ENCODE results near the gene ATP4A. TPM values are rescaled to one million over a fixed set of nuclear protein-coding genes. Genes with fewer than 3 reads are reported as not detected.

ATP4A gene
- total RNA-seq, 2 donors from 2014 or later: 1.9 TPM; not detected in 1

DNA sequence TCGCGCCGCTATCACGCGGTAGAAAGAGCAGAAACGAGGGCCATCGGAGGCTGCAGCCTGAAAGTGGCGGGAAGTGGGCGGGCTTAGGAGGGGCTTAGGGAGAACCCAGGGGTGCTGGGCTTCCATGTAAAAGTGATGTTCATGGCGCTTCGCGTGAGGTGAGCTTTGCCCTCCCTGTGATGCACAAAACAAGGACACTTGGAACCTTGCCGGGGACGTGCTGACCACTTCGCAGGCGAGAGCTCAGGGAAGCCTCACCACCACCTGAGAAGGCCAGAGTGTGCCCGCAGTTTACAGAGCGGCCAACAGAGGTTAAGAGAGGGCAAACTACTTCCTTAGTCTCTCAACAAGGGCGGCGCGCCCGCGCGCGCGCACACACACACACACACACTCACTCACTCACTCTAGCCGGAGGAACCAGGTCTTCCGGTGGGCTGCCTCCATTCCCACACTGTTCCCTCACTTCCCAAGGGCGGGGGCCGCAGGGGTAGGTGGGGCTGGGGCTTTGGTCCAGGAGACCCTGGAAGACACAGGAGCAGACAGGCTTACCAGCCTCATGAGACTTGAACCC is 29.6 kb downstream of the ATP4A start:
- intact Hi-C loops (cut with DNase I): no loop called here
- Histone ChIP-seq H3K27ac (no peak overlapping the region), H3K9me3 (no peaks in the 10 kb centered on the region), H3K4me1 (replicated peaks) (no peaks in the 10 kb centered on the region), H3K4me3 (no peak overlapping the region), H3K27me3 (replicated peaks; ENCODE audit: insufficient read depth) (no peaks in the 10 kb centered on the region), H3K36me3 (no peaks in the 10 kb centered on the region)
- no peak for DNase-seq (ENCODE audit: low spot score)
- no peak for TF ChIP-seq POLR2A (IDR thresholded peaks at IDR 0.05)
- TF ChIP-seq, protein P1, sequence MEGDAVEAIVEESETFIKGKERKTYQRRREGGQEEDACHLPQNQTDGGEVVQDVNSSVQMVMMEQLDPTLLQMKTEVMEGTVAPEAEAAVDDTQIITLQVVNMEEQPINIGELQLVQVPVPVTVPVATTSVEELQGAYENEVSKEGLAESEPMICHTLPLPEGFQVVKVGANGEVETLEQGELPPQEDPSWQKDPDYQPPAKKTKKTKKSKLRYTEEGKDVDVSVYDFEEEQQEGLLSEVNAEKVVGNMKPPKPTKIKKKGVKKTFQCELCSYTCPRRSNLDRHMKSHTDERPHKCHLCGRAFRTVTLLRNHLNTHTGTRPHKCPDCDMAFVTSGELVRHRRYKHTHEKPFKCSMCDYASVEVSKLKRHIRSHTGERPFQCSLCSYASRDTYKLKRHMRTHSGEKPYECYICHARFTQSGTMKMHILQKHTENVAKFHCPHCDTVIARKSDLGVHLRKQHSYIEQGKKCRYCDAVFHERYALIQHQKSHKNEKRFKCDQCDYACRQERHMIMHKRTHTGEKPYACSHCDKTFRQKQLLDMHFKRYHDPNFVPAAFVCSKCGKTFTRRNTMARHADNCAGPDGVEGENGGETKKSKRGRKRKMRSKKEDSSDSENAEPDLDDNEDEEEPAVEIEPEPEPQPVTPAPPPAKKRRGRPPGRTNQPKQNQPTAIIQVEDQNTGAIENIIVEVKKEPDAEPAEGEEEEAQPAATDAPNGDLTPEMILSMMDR (IDR thresholded peaks at IDR 0.05): no peak
- TF ChIP-seq POLR2AphosphoS5 (IDR thresholded peaks at IDR 0.05): no peak
- WGBS: 4% methylated on average over 28 of the region's 30 CpGs

DNA sequence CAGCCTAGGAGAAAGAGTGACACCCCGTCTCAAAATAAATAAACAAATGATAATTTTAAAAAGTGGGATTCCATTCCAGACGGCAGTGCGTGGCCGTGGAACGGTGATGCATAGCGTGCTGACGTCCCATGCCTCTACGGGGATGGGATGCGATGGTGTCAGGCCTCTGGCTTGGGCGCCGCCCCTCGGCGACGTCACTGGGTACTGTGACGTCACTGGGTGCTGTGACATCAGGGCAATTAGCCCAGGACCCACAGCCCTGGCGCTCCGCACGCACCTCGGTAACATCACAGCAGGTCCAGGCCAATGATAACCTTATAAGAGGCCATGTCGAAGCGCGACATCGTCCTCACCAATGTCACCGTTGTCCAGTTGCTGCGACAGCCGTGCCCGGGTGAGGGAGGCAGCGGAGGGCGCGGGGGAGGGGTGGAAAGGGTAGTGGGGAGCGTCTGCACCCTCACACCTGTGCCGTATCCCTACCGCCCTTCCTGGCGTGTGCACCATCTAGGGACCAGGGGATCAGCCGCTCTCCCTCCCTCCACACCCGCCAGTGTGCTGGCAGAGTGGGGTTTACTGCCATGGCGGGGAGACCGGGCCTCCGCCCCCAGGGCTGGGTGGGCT is 30.1 kb downstream of the ATP4A start, which contains the start of gene GAPDHS:
Gene GAPDHS, plus strand, starts transcription at position 256 of the 621 bp plus-strand sequence. Its CDS starts 72 bp downstream, at position 328.
- WGBS: 29% methylated on average over 39 of the region's 39 CpGs
- no peaks in the 10 kb centered on the region for H3K4me1 ChIP-seq (replicated peaks)
- no peak within 1 kb of the TSS for H3K4me3 ChIP-seq
- DNase-seq (ENCODE audit: low spot score): no peak
- no peak within 1 kb of the TSS for H3K27ac ChIP-seq
- H3K27me3 ChIP-seq (replicated peaks; ENCODE audit: insufficient read depth): no peaks in the 10 kb centered on the region
- intact Hi-C loops (cut with DNase I): no loop called here
- TF ChIP-seq, protein P1 (IDR thresholded peaks at IDR 0.05): no peak
- TF ChIP-seq POLR2A (IDR thresholded peaks at IDR 0.05) (no peak), POLR2AphosphoS5 (IDR thresholded peaks at IDR 0.05) (no peak)
- H3K9me3 ChIP-seq: no peaks in the 10 kb centered on the region
- no peaks in the 10 kb centered on the region for H3K36me3 ChIP-seq

DNA sequence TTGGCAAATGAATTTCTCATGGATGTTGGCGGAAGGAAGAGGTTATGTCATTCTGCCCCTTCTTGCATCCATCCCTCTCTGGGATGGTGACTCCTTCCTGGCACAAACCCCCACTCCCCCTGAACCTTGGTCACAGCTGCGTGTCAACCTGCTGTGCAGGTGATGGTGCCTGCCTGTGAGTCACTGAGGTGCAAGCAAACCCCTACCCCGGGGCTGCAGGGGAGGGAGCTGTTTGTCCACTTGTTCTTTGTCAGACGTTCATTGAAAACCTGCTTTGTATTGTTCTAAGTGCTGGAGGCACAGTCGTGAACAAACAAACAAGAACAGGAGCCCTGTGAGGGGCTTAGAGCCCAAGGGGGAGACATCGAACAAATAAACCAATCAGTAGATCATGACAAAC is 32.2 kb downstream of the ATP4A start:
- no peaks in the 10 kb centered on the region for H3K9me3 ChIP-seq
- H3K4me1 ChIP-seq (replicated peaks): no peaks in the 10 kb centered on the region
- no peaks in the 10 kb centered on the region for H3K36me3 ChIP-seq
- H3K27me3 ChIP-seq (replicated peaks; ENCODE audit: insufficient read depth): no peaks in the 10 kb centered on the region
- H3K27ac ChIP-seq: no peak overlapping the region
- WGBS: 42% methylated on average over 6 of the region's 6 CpGs
- intact Hi-C loops (cut with DNase I): no loop called here
- TF ChIP-seq, protein P1 (IDR thresholded peaks at IDR 0.05): no peak
- TF ChIP-seq POLR2AphosphoS5 (IDR thresholded peaks at IDR 0.05): no peak
- no peak for TF ChIP-seq POLR2A (IDR thresholded peaks at IDR 0.05)
- no peak for DNase-seq (ENCODE audit: low spot score)
- H3K4me3 ChIP-seq: no peak overlapping the region

DNA sequence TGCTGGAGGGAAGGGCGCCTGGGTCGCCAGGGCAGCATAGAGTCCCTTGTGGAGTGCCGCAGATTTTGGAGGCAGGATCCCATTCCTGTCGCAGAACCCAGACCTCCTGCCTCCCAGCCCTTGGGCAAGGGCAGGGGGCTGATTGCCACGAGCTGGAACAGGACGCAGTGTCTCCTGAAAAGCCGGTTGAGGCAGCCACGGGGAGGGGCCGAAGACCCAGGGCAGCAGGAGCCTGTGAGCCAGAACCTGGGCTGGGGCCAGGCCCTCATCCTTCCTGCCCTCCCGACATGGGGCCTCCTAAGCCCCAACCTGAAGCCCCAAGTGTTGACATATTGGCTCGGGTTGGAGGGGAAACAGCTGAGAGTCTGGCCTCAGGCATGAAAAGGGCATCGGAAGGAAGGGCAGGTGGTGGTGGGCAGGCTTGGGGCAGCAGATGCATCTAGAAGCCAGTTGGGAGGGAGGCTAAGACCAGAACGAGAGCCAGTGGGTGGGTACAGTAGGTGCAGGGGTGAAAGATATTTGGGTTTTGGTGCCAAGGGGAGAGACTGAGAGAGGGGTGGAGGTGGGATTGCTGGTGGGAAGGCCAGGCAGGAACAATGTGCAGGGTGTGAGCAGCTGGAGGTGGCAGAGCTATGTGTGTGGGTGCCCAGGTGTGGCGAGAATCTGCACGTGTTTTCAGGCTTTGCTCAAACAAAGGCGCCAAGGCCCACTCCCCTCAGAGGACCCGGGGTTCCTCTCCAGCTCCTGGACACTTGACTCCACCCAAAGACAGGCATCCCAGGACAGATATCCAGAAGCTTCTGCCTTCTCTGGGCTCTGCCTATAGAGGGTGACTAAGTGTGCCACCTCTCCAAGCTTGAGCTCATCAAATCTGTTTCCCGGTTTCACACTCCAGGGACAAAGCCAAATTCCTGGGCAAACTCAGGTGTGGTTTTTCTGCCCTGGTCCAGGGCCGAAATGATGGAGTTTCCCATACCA is 33.9 kb downstream of the ATP4A start:
- no peak overlapping the region for H3K27ac ChIP-seq
- intact Hi-C loops (cut with DNase I): no loop called here
- no peak for TF ChIP-seq POLR2A (IDR thresholded peaks at IDR 0.05)
- no peak for TF ChIP-seq POLR2AphosphoS5 (IDR thresholded peaks at IDR 0.05)
- TF ChIP-seq, protein P1 (IDR thresholded peaks at IDR 0.05): no peak
- H3K4me1 ChIP-seq (replicated peaks): no peaks in the 10 kb centered on the region
- H3K9me3 ChIP-seq: no peaks in the 10 kb centered on the region
- no peak for DNase-seq (ENCODE audit: low spot score)
- 31% methylated on average over 19 of the region's 19 CpGs for WGBS
- H3K36me3 ChIP-seq: no peaks in the 10 kb centered on the region
- H3K4me3 ChIP-seq: no peak overlapping the region
- no peaks in the 10 kb centered on the region for H3K27me3 ChIP-seq (replicated peaks; ENCODE audit: insufficient read depth)
